Activated naive CD4-positive, alpha-beta T cell treated with anti-CD3 and anti-CD28 coated beads, Interleukin-2, amount 10 ng/mL, durations not matched to agents 7 days and 5 days (primary cell): ENCODE measurements around the gene KNCN.
A peak's percentile ranks its signal among the peaks of the same experiment; 100 is the strongest.

Experiments
- CTCF ChIA-PET: fragments of 350-600 bp; sonication (Branson Sonifier 250); formaldehyde crosslinking; loops from one replicate; lab custom pipeline; 2021; ENCODE audit warnings: antibody characterized with exemption; lab: Charles Lee
- DNase-seq: peaks from one replicate; pipeline ENCODE4 v3.0.0-alpha.2; 2020
- H3K27ac Mint-ChIP-seq: one replicate; pipeline ENCODE4 v1.8.0; 2021; ENCODE audit warnings: mild to moderate bottlenecking, moderate library complexity, mixed read lengths
- H3K27me3 Mint-ChIP-seq: one replicate; pipeline ENCODE4 v1.8.0; 2021; ENCODE audit warnings: mild to moderate bottlenecking, mixed read lengths
- H3K36me3 Mint-ChIP-seq: one replicate; pipeline ENCODE4 v1.8.0; 2021; ENCODE audit warnings: mixed read lengths
- H3K4me1 Mint-ChIP-seq: one replicate; pipeline ENCODE4 v1.8.0; 2021; ENCODE audit warnings: mixed read lengths
- H3K4me3 Mint-ChIP-seq: one replicate; pipeline ENCODE4 v1.8.0; 2021; ENCODE audit warnings: mild to moderate bottlenecking, moderate library complexity, mixed read lengths
- H3K9me3 Mint-ChIP-seq: one replicate; pipeline ENCODE4 v1.8.0; 2021; ENCODE audit warnings: mixed read lengths

The KNCN gene

DNA sequence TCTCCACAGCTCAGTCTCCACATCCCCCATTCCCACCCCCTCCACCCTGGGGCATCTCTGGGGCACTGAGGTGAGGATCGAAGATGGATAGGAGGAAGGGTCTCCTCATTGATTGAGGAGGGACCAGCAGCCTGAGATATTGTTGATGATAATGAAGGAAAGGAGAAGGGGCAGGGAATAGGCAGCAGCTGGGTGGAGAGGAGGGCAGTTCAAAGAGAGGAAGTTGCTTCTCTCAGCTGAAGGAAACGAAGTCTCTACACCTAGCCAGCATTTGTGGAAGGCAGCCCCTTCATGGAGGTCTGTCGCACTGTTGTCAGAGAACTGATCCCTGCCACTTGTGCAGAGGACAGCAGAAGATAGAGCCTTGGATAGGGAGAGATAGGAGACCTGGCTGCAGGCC is 5.7 kb downstream of the KNCN start:
- peaks cover 13% of the 10 kb centered on the region for H3K4me1 Mint-ChIP-seq
- no peak overlapping the region for H3K4me3 Mint-ChIP-seq
- no peaks in the 10 kb centered on the region for H3K9me3 Mint-ChIP-seq
- H3K27me3 Mint-ChIP-seq = peaks cover 80% of the 10 kb centered on the region
- no peaks in the 10 kb centered on the region for H3K36me3 Mint-ChIP-seq
- DNase-seq = no peak
- CTCF ChIA-PET = interaction anchor here (0.7 to 2.7 kb wide), 5 partner anchors 11 to 180 kb away, joined by 3 to 10 read pairs (median 7); a partner anchor contains a TSS
- H3K27ac Mint-ChIP-seq = no peak overlapping the region

DNA sequence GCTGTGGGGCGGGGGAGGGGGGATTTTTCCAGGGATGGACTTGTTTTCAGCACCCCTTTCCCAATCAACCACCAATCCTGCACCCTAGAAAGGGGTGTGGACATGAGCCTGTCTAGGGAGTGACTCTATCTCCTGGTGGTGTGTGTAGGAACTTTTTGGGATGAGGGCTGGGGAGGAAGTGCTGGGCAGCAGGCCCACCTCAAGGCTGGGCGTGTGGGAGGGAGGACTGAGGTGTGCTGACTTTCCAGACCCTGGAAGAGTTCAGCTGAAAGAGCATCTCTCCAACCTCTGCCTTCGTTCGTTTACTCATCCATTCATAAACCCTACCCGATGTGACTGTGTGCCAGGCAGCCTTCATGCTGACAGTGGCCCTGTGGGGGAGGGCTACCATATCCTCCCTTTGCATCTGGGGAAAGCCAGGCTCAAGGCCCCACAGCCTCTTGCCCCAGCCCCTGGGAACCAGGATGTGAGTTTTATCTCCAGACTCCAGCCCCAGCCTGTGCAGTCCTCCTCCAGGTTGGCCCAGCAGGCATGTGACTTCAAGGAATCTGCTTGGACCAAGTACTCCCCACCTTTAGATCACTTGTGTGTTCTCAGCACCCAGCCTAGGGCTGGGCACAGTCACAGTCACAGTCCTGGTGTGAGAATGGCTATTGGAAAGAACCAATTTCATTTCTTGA is 6.7 kb downstream of the KNCN start:
- no peak for DNase-seq
- Mint-ChIP-seq H3K4me1 (peaks cover 8% of the 10 kb centered on the region), H3K36me3 (no peaks in the 10 kb centered on the region), H3K9me3 (no peaks in the 10 kb centered on the region), H3K27ac (no peak overlapping the region), H3K27me3 (peaks cover 81% of the 10 kb centered on the region), H3K4me3 (no peak overlapping the region)
- CTCF ChIA-PET = interaction anchor here (0.7 to 2.6 kb wide), 4 partner anchors 10 to 59 kb away, joined by 3 to 10 read pairs (median 4); partner anchors contain the start of gene MKNK1

DNA sequence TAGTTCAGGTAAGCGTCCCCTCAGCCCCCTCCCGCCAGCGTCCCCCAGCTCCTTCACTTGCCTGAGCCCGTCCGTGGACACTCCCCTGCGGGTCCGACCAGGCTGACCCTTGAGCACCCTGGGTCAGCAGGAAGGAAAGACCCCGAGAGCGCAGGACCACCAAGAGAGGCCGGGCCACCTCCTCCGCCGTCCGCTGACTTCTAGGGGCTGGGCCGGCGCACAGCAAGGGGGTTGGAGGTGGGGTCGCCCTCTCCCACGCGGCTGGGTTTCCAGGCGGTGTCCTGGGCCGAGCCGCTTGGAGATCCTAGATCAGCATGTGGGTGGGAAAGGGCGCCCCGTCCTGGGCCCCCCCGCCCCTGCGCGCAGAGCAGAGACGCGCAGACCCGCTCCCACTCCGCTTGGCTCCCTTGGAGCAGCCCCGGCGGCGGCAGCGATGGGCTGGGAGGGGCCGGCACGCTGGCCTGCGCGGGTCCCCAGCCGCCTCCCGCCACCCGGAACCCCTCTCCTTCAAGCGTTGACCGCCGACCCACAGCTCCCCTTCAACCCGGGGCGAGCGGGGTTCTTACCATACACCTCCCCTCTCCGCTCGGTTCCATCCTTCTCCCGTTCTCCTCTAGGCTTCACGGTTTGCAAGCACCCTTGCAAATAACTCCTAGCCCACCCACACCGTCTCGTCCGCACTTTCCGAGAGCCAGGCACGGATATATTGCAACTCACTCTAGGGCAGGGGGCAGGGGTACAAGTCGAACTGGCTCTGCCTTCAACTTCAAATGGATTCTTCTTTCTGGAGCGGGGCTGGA is 7.5 kb downstream of the KNCN start:
- H3K4me1 Mint-ChIP-seq = peaks cover 2% of the 10 kb centered on the region
- no peak overlapping the region for H3K4me3 Mint-ChIP-seq

DNA sequence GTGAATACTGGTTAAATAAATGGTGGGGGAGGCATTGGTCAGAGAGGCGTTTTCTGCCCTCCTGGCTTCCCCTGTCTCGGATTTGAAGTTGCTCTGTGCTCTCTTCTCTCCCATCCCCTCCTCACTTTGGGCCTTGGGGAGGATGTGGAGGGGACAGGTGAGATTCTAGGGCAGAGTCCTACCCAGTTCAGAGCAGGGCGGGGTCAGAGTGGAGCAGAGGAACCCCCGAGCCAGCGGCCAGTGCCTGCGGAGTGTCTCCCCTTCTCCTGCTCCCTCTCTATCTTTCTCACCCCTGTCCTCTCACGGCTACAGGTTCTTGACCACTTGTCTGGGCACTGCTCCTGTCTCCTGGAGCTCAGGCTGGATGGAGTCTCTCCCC is 8.1 kb downstream of the KNCN start:
- Mint-ChIP-seq H3K27me3 (peaks cover 83% of the 10 kb centered on the region), H3K27ac (no peak overlapping the region), H3K9me3 (no peaks in the 10 kb centered on the region), H3K4me3 (no peak overlapping the region), H3K36me3 (no peaks in the 10 kb centered on the region), H3K4me1 (peaks cover 2% of the 10 kb centered on the region)
- CTCF ChIA-PET = no interaction called here
- DNase-seq = no peak

More for the DNA sequence above, 7.5 kb downstream of the KNCN start:
- H3K9me3 Mint-ChIP-seq = no peaks in the 10 kb centered on the region
- no peak overlapping the region for H3K27ac Mint-ChIP-seq
- CTCF ChIA-PET = interaction anchor here (1.0 kb wide), 1 partner anchor 60 kb away, joined by 4 read pairs; the partner anchor contains the start of gene MKNK1
- H3K27me3 Mint-ChIP-seq = peaks cover 77% of the 10 kb centered on the region
- DNase-seq = no peak
- no peaks in the 10 kb centered on the region for H3K36me3 Mint-ChIP-seq

DNA sequence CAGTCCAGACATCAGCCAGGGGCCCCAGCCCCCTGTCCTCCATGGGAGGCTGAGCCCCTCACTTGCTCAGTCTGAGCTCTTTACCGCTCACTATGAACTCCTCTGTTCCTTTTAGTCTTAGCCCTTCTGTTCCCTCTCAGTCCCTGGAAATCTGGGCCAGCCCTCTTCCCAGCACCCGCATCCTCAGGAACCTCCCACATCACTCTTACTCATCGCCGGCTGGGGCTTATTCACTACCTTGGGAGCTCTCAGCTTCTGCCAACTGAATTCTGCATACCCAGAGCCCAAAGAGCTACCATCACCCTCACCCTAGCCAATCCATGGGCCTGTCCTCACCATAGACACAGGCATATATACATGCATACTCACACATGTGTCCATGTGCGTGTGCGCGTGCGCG is 11.5 kb downstream of the KNCN start:
- no peaks in the 10 kb centered on the region for H3K36me3 Mint-ChIP-seq
- H3K9me3 Mint-ChIP-seq = no peaks in the 10 kb centered on the region
- H3K27ac Mint-ChIP-seq = no peak overlapping the region
- H3K4me3 Mint-ChIP-seq = no peak overlapping the region
- H3K27me3 Mint-ChIP-seq = peaks cover 87% of the 10 kb centered on the region
- DNase-seq = no peak
- CTCF ChIA-PET = interaction anchor here (1.1 to 2.0 kb wide), 4 partner anchors 11 to 187 kb away, joined by 4 to 10 read pairs (median 6); no protein-coding TSS in a partner anchor
- H3K4me1 Mint-ChIP-seq = peaks cover 2% of the 10 kb centered on the region

DNA sequence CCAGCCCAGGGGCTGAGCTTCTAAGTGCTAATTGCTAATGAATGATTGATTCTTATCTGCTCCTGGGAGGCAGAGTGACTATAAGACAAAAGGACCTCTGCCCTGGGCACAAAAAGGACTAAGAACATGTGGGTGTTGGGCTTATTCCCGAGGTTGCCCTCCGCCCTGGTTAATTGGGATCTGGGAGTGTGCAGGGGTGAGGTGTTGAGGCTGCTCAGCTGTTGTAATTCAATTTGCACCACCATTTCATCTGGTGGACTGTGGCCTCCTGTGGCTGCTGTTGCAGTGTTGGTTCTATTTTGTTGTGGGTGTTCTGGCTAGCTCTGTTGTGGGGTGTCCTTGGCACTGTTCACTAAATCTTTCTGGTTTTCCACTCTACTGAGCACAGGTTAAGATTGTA is 13.3 kb downstream of the KNCN start:
- Mint-ChIP-seq H3K9me3 (no peaks in the 10 kb centered on the region), H3K27ac (no peak overlapping the region), H3K36me3 (no peaks in the 10 kb centered on the region), H3K4me1 (peaks cover 6% of the 10 kb centered on the region), H3K27me3 (peaks cover 85% of the 10 kb centered on the region), H3K4me3 (no peak overlapping the region)
- no peak for DNase-seq
- CTCF ChIA-PET = interaction anchor here (1.0 to 1.7 kb wide), 2 partner anchors 9 kb away, joined by 3 to 4 read pairs; no protein-coding TSS in a partner anchor

GRCh38 chr1:46537651-46538050 is 13.8 kb downstream of the KNCN start:
- no peak overlapping the region for H3K27ac Mint-ChIP-seq
- H3K36me3 Mint-ChIP-seq = no peaks in the 10 kb centered on the region
- CTCF ChIA-PET = interaction anchor here (1.0 to 1.7 kb wide), 3 partner anchors 9 to 188 kb away, joined by 3 to 4 read pairs (median 4); no protein-coding TSS in a partner anchor
- H3K4me1 Mint-ChIP-seq = peaks cover 6% of the 10 kb centered on the region
- H3K27me3 Mint-ChIP-seq = peaks cover 81% of the 10 kb centered on the region
- no peaks in the 10 kb centered on the region for H3K9me3 Mint-ChIP-seq
- H3K4me3 Mint-ChIP-seq = no peak overlapping the region
- no peak for DNase-seq

- peaks cover 84% of the 10 kb centered on the region for H3K27me3 Mint-ChIP-seq
- H3K4me1 Mint-ChIP-seq = peaks cover 6% of the 10 kb centered on the region
- H3K9me3 Mint-ChIP-seq = no peaks in the 10 kb centered on the region
- no peak overlapping the region for H3K27ac Mint-ChIP-seq
- no peaks in the 10 kb centered on the region for H3K36me3 Mint-ChIP-seq
- no peak for DNase-seq
- CTCF ChIA-PET = interaction anchor here (1.5 to 4.7 kb wide), 3 partner anchors 10 to 189 kb away, joined by 4 to 33 read pairs (median 10); no protein-coding TSS in a partner anchor
- H3K4me3 Mint-ChIP-seq = no peak overlapping the region
Observed at GRCh38 chr1:46536527-46536926, 14.9 kb downstream of the KNCN start.

DNA sequence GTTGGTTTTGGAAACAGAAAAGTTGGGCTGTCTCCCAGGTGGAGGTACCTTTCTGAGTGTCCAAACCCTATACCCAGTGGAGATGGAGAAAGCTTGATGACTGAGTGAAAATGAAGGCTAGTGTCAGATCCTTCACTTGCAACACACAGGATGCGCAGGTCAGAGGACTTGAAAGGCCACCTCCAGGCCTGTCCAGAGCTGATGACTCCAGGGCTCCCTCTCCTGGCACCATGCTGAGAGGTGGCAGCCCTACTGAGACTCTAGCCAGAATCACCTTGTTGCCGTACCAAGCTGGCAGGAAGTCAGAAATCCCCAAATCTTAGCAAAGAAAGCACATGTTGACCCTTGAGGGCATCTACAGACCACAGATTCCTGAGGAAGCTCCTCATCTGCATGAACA is 16.4 kb downstream of the KNCN start:
- peak; percentile 52 for DNase-seq
- Mint-ChIP-seq H3K27me3 (peaks cover 82% of the 10 kb centered on the region), H3K36me3 (no peaks in the 10 kb centered on the region), H3K4me3 (no peak overlapping the region), H3K9me3 (no peaks in the 10 kb centered on the region), H3K27ac (no peak overlapping the region), H3K4me1 (peaks cover 6% of the 10 kb centered on the region)
- CTCF ChIA-PET = interaction anchor here (0.6 to 4.7 kb wide), 17 partner anchors 8 to 189 kb away, joined by 3 to 57 read pairs (median 3); partner anchors contain the start of genes ATPAF1 and MOB3C

DNA sequence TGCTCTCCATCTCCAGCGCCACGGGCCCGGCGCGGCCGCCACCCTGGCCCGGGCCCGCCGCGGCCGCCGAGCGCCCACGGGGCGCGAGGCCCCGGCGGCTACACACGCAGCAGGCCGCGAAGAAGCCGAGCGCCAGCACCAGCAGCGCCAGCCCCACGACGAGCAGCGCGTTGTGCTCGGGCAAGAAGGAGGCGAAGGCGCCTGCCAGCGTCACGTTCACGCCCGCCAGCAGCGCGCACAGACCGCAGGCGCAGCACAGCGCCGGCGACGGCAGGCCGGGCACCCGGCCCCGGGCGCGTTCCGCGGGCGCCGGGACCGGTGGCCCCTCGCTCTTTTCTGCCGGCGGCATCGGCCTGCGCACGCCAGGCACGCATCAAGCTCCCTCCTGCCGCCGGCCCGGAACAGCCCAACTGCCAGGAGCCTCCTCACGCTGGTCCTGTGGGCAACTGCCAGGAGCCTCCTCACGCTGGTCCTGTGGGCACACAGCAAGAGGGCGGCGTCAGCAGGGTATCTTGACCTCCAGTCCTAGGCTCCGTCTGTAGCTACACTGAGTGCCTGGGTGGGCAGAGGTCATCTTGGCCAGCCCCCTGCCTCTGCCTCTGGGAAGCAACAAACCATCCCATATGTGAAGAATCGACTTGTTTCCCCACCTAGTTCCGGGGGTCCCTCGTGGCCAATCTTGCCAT is 18.1 kb downstream of the KNCN start:
- Mint-ChIP-seq H3K4me3 (peak overlapping the region; percentile 75), H3K9me3 (no peaks in the 10 kb centered on the region), H3K36me3 (no peaks in the 10 kb centered on the region), H3K27ac (no peak overlapping the region), H3K27me3 (peaks cover 81% of the 10 kb centered on the region), H3K4me1 (peaks cover 18% of the 10 kb centered on the region)
- DNase-seq = peak; percentile 62
- CTCF ChIA-PET = interaction anchor here (0.6 to 4.7 kb wide), 10 partner anchors 11 to 253 kb away, joined by 3 to 57 read pairs (median 7); no protein-coding TSS in a partner anchor

- CTCF ChIA-PET = interaction anchor here (0.6 to 4.7 kb wide), 8 partner anchors 11 to 253 kb away, joined by 3 to 57 read pairs (median 8); no protein-coding TSS in a partner anchor
- H3K4me3 Mint-ChIP-seq = no peak overlapping the region
- DNase-seq = peak; percentile 77
- peaks cover 83% of the 10 kb centered on the region for H3K27me3 Mint-ChIP-seq
- peaks cover 21% of the 10 kb centered on the region for H3K4me1 Mint-ChIP-seq
- H3K9me3 Mint-ChIP-seq = no peaks in the 10 kb centered on the region
- no peak overlapping the region for H3K27ac Mint-ChIP-seq
- H3K36me3 Mint-ChIP-seq = no peaks in the 10 kb centered on the region
Observed at GRCh38 chr1:46532498-46533178, 18.8 kb downstream of the KNCN start.

DNA sequence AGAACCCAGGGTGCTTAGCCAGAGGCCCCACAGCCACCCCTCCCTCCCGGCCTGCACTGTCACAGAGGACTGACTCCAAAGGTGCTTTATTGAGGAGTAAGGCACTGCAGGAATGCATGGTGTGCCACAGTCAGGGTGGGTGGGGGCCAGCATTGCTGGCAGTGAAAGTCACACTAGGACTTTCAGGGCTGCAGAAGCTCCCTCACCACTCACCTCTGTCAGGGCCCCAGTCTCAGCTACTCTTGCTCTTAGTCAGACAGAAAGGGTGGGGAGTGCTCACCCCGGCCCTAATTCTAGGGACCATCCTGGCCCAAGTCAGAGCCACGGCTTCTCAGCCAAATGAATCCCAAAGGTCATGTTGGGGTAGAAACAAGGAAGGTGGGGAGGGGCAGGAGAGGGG is 19.4 kb downstream of the KNCN start:
- no peak for DNase-seq
- Mint-ChIP-seq H3K27ac (no peak overlapping the region), H3K36me3 (no peaks in the 10 kb centered on the region), H3K4me1 (peaks cover 21% of the 10 kb centered on the region), H3K4me3 (no peak overlapping the region), H3K9me3 (no peaks in the 10 kb centered on the region), H3K27me3 (peaks cover 83% of the 10 kb centered on the region)
- CTCF ChIA-PET = interaction anchor here (1.6 to 4.5 kb wide), 5 partner anchors 10 to 192 kb away, joined by 3 to 57 read pairs (median 8); no protein-coding TSS in a partner anchor

DNA sequence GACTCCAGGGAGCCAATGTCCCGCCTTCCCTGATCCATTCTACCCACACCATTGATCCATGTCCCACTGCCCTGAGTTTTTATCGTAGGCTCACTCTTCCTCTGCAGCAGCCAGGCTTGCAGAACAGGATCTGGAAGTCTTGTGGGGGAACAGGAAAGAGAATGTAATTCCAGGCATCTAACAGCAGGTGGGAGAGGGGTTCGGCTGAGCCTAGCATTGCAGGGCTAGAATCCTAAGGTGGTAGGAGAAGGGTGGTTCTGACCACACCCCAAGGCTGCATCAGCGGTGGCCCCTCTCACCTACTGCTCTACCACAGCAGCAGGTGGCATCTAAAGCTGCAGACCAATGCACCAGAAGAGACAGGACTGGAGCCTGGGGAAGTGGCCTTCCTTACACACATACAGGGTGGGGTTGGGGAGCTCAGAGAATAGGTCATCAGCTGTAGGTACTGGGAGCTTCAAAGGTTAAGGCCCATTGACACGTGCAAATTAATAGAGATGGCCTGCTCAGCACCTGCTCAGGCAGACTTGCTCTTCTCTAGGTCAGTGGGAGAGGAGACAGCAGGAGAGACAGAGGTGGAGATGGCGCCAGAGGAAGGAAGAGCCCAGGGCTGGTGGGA is 20.5 kb downstream of the KNCN start:
- Mint-ChIP-seq H3K4me3 (no peak overlapping the region), H3K9me3 (no peaks in the 10 kb centered on the region), H3K4me1 (peaks cover 21% of the 10 kb centered on the region), H3K36me3 (no peaks in the 10 kb centered on the region), H3K27me3 (peaks cover 83% of the 10 kb centered on the region), H3K27ac (no peak overlapping the region)
- CTCF ChIA-PET = interaction anchor here (1.3 to 6.4 kb wide), 9 partner anchors 9 to 194 kb away, joined by 3 to 160 read pairs (median 23); no protein-coding TSS in a partner anchor
- DNase-seq = no peak
